Measurements from ENCODE around the gene CEMIP. TPM values are rescaled to one million over a fixed set of nuclear protein-coding genes. Genes with fewer than 3 reads are reported as not detected.
A peak's percentile ranks its signal among the peaks of the same experiment; 100 is the strongest.

Gene CEMIP
- total and polyA plus RNA-seq, 10 of the 15 experiments (the other 5 are each of a cell fraction or from before 2014, with no cell fraction given) = 0.01 to 0.44 (median 0.16) TPM; not detected in 6

DNA sequence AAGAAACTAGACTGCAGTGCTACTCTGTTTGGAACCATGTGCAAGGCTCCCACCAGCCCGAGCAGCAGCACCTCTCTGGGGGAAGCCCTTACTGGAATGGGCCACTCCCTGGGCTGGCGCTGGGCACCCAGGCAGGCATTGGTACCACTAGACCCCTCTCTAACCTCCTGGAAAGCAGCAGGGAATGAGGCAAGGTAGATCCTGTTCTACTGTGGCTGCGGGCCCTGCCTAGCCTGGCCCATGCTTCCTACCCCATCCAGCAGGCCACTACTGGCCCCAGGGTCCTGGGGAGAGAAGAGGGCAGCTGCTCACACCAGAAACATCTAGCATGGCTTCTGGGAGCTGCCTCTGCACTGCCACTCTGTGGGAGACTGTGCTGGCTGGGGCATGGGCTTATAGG, 165.6 kb downstream of the CEMIP start:
- H2AFZ ChIP-seq (ENCODE audit: control insufficient read depth, low read depth, low read length) = no peak overlapping the region
- ATAC-seq (no peak), DNase-seq (ENCODE audit: low read depth, low spot score) (no peak), FAIRE-seq (no peak)
- RAD21 ChIA-PET (ENCODE audit: unreplicated experiment) = no interaction called here
- H3K4me1 ChIP-seq (ENCODE audit: control insufficient read depth, insufficient read depth, low read length) = no peaks in the 10 kb centered on the region
- CTCF ChIA-PET = no interaction called here
- H3K27me3 ChIP-seq (replicated peaks in 1 of 2; ENCODE audit: control insufficient read depth in 2 of 2, insufficient read depth in 2 of 2, low read length in 1 of 2) = no peaks in the 10 kb centered on the region
- no peaks in the 10 kb centered on the region for H3K79me2 ChIP-seq (ENCODE audit: control insufficient read depth, insufficient read depth, low read length)
- H3K36me3 ChIP-seq (ENCODE audit: control insufficient read depth in 2 of 2, insufficient read depth in 2 of 2, low read length in 1 of 2) = peaks cover 0 to 1% of the 10 kb centered on the region in 2 experiments; a peak in 3 of 4 replicates
- no peak overlapping the region for H3K4me2 ChIP-seq (ENCODE audit: control insufficient read depth, insufficient read depth)
- H4K20me1 ChIP-seq (ENCODE audit: control insufficient read depth, insufficient read depth) = no peaks in the 10 kb centered on the region
- TF ChIP-seq MEF2B (IDR thresholded peaks at IDR 0.05; ENCODE audit: partially characterized antibody, poor library complexity, severe bottlenecking) (no peak), POLR2AphosphoS2 (IDR thresholded peaks at IDR 0.05; ENCODE audit: low read depth, low read length) (no peak), FOXK2 (IDR thresholded peaks at IDR 0.05) (no peak)
- TF ChIP-seq, protein P1, sequence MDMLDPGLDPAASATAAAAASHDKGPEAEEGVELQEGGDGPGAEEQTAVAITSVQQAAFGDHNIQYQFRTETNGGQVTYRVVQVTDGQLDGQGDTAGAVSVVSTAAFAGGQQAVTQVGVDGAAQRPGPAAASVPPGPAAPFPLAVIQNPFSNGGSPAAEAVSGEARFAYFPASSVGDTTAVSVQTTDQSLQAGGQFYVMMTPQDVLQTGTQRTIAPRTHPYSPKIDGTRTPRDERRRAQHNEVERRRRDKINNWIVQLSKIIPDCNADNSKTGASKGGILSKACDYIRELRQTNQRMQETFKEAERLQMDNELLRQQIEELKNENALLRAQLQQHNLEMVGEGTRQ (IDR thresholded peaks at IDR 0.05; ENCODE audit: borderline replicate concordance, low read depth, low read length) = no peak
- H3K9me3 ChIP-seq (replicated peaks; ENCODE audit: control insufficient read depth, insufficient read depth, low read length) = no peaks in the 10 kb centered on the region
- SMC1A ChIA-PET (ENCODE audit: uncharacterized antibody, unreplicated experiment) = interaction anchor here (1.4 kb wide), 1 partner anchor 12 kb away, joined by 4 read pairs; no protein-coding TSS in a partner anchor
- no peak overlapping the region for H3K27ac ChIP-seq (ENCODE audit: control insufficient read depth, insufficient read depth)
- H3K9ac ChIP-seq (ENCODE audit: control insufficient read depth, insufficient read depth, low read length) = no peak overlapping the region
- POLR2A ChIA-PET = no interaction called here
- BruUV-seq (replicated peaks) = no TSS peak
- intact Hi-C loops (cut with micrococcal nuclease; ENCODE audit: unreplicated experiment) = no loop called here
- 97% methylated on average over 3 of the region's 3 CpGs for WGBS (ENCODE audit: insufficient coverage, insufficient replicate concordance, low lambda C conversion rate, missing lambda C conversion rate)
- in situ Hi-C loops (cut with MboI) = no loop called here
- H3K4me3 ChIP-seq = no peak overlapping the region

DNA sequence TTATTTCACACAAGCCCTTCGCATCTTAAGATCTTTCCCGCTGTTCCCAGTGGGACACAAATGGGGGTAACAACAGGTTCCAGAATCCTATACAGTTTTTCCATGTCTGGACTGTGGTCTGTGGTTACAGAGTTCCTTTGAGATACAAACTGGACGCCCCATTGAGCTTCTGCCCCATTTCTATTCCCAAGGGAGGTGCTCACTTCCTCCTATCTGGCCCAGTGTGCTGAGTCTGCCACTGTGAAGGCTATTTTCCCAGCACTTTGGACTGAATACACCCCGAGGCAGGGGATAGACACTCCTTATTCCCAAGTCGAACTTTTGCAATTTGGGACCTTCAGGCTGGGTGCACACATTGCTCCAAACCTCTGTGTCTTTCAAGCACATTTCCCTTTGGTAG, 166.4 kb downstream of the CEMIP start:
- DNase-seq (ENCODE audit: low read depth, low spot score) (no peak), ATAC-seq (peak; percentile 27; the same call in 1 of the 3 replicates), FAIRE-seq (no peak)
- no TSS peak for BruUV-seq (replicated peaks)
- Histone ChIP-seq H3K4me2 (ENCODE audit: control insufficient read depth, insufficient read depth) (no peak overlapping the region), H3K27me3 (replicated peaks in 1 of 2; ENCODE audit: control insufficient read depth in 2 of 2, insufficient read depth in 2 of 2, low read length in 1 of 2) (no peaks in the 10 kb centered on the region), H3K9me3 (replicated peaks; ENCODE audit: control insufficient read depth, insufficient read depth, low read length) (no peaks in the 10 kb centered on the region), H3K27ac (ENCODE audit: control insufficient read depth, insufficient read depth) (no peak overlapping the region), H2AFZ (ENCODE audit: control insufficient read depth, low read depth, low read length) (no peak overlapping the region), H4K20me1 (ENCODE audit: control insufficient read depth, insufficient read depth) (no peaks in the 10 kb centered on the region), H3K4me3 (no peak overlapping the region), H3K36me3 (ENCODE audit: control insufficient read depth in 2 of 2, insufficient read depth in 2 of 2, low read length in 1 of 2) (peaks cover 0 to 1% of the 10 kb centered on the region in 2 experiments; a peak in 3 of 4 replicates), H3K4me1 (ENCODE audit: control insufficient read depth, insufficient read depth, low read length) (no peaks in the 10 kb centered on the region), H3K9ac (ENCODE audit: control insufficient read depth, insufficient read depth, low read length) (no peak overlapping the region), H3K79me2 (ENCODE audit: control insufficient read depth, insufficient read depth, low read length) (no peaks in the 10 kb centered on the region)
- POLR2A ChIA-PET = no interaction called here
- TF ChIP-seq SPI1 (IDR thresholded peaks at IDR 0.05; ENCODE audit: borderline replicate concordance, insufficient read depth, low read depth, low read length) (peak; percentile 52; the same call in 1 of the 2 replicates), RUNX3 (IDR thresholded peaks at IDR 0.05; ENCODE audit: low read length) (0 out of 2 replicates have a peak, but pooled peaks have one; percentile 7), MEF2B (IDR thresholded peaks at IDR 0.05; ENCODE audit: partially characterized antibody, poor library complexity, severe bottlenecking) (peak; percentile 70), NR2C1 (IDR thresholded peaks at IDR 0.05) (no peak)
- WGBS (ENCODE audit: insufficient coverage, insufficient replicate concordance, low lambda C conversion rate, missing lambda C conversion rate) = 51% methylated on average over 5 of the region's 5 CpGs
- SMC1A ChIA-PET (ENCODE audit: uncharacterized antibody, unreplicated experiment) = interaction anchor here (0.6 to 1.4 kb wide), 3 partner anchors 11 to 70 kb away, joined by 3 to 4 read pairs (median 3); no protein-coding TSS in a partner anchor
- CTCF ChIA-PET = no interaction called here
- RAD21 ChIA-PET (ENCODE audit: unreplicated experiment) = no interaction called here
- in situ Hi-C loops (cut with MboI) (no loop called here), intact Hi-C loops (cut with micrococcal nuclease; ENCODE audit: unreplicated experiment) (no loop called here)

Data from GM12878 (cell line).